ENCODE results near the gene SIAH3. TPM values are rescaled to one million over a fixed set of nuclear protein-coding genes. Genes with fewer than 3 reads are reported as not detected.
"Not testable (repeated sequence)": the region's sequence is repeated elsewhere in the genome, so short reads cannot be mapped to it uniquely, and the experiment has no call there.

Gene SIAH3
- total and polyA plus RNA-seq, 7 experiments from 2014 or later: 0.13 to 2.6 (median 0.34) TPM

DNA sequence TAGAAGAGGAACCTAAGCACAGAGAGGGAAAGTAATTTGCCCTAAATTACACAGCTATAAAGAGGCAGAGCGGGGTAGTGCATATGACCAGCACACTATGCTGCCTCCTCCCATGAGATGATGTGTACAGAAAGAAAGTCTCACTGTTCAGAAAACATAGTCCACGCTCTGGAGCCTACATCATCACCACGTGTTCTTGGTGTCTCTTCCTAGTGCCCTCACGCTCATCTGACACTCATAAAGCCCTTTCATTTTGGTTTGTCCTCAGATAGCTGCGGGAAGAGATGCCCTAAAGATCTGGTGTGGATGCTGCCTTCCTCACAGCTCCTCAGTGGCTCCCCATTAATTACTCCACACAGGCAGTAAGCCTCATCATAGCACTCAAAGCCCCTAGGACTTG, 27.4 kb upstream of the SIAH3 start:
- H3K4me3 Mint-ChIP-seq: no peak overlapping the region
- peaks cover 0 to 18% (median 6%) of the 10 kb centered on the region in 5 donors for H3K27me3 Mint-ChIP-seq
- Histone ChIP-seq H3K27ac (ENCODE audit: low read depth, low read length) (no peak overlapping the region), H3K4me3 (ENCODE audit: low read length) (no peak overlapping the region), H3K4me1 (ENCODE audit: control insufficient read depth in 2 of 2, insufficient read depth in 2 of 2, low read length in 2 of 2) (no peaks in the 10 kb centered on the region), H3K9me3 (ENCODE audit: control insufficient read depth in 2 of 3, low read length in 3 of 3) (no peaks in the 10 kb centered on the region), H3K27me3 (ENCODE audit: control insufficient read depth in 2 of 2, insufficient read depth in 2 of 2, low read length in 2 of 2) (no peaks in the 10 kb centered on the region), H3K36me3 (ENCODE audit: control insufficient read depth in 2 of 3, insufficient read depth in 3 of 3, low read length in 3 of 3) (no peaks in the 10 kb centered on the region)
- ChIA-PET CTCF (interaction anchor here (1.0 to 1.7 kb wide), 2 partner anchors 30 to 71 kb away, joined by 3 to 6 read pairs; no protein-coding TSS in a partner anchor), POLR2A (no interaction called here)
- H3K4me1 Mint-ChIP-seq: no peaks in the 10 kb centered on the region
- H3K9me3 Mint-ChIP-seq: peaks cover 0 to 4% (median 0%) of the 10 kb centered on the region in 11 donors
- intact Hi-C loops (cut with micrococcal nuclease): loop anchor here in 1 of 2 donors (1.0 to 2.0 kb wide), 2 partner anchors 72 to 256 kb away; no protein-coding TSS in a partner anchor
- ATAC-seq: no peak
- no peak for DNase-seq
- H3K27ac Mint-ChIP-seq: no peak overlapping the region
- H3K36me3 Mint-ChIP-seq: no peaks in the 10 kb centered on the region

DNA sequence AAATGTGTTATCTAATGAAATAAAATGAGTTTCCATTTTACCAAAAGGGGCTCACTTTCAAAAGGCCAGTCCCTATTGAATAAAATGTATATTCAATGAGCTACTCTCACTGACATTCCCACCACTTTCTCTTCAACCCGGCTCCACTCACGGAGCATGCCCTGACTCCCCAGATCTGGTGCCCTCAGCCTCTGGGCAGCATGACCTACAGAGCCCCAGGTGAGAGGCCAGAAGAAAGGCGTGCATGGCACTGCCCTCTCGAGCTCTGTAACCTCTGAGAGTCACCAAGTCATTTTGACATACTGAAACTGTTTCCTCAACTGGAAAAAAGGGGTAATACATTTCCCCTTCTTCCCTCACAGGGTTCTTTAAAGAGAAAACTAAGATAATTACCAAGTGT, 25.2 kb upstream of the SIAH3 start:
- intact Hi-C loops (cut with micrococcal nuclease): no loop called here
- CTCF ChIA-PET: no interaction called here

DNA sequence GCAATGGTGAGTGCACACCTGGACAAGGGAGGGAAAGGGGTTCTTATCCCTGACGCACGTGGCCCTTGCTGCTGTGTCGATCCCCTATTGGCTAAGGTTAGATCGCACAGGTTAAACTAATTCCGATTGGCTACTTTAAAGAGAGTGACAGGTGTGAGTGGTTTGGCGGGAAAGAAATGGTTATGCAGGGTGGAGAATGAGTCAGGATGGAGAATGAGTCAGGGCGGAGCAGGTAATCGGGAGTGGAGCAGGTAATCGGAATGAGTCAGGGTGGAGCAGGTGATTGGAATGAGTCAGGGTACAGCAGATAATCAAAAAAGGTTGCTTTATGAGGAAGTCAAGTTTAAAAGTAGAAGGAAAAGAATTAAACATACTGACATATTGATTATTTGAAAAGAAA, 24.4 kb upstream of the SIAH3 start:
- H3K27me3 Mint-ChIP-seq: peaks cover 0 to 7% (median 4%) of the 10 kb centered on the region in 5 donors
- H3K4me3 Mint-ChIP-seq: no peak overlapping the region
- ChIA-PET POLR2A (no interaction called here), CTCF (no interaction called here)
- no peaks in the 10 kb centered on the region for H3K27me3 ChIP-seq (ENCODE audit: control insufficient read depth in 2 of 2, insufficient read depth in 2 of 2, low read length in 2 of 2)
- DNase-seq (no peak), ATAC-seq (no peak)
- no peaks in the 10 kb centered on the region for H3K4me1 ChIP-seq (ENCODE audit: control insufficient read depth in 2 of 2, insufficient read depth in 2 of 2, low read length in 2 of 2)
- peaks cover 0 to 2% (median 0%) of the 10 kb centered on the region in 11 donors for H3K9me3 Mint-ChIP-seq
- H3K9me3 ChIP-seq (ENCODE audit: control insufficient read depth in 2 of 3, low read length in 3 of 3): no peaks in the 10 kb centered on the region
- H3K4me1 Mint-ChIP-seq: no peaks in the 10 kb centered on the region
- H3K36me3 Mint-ChIP-seq: no peaks in the 10 kb centered on the region
- H3K27ac Mint-ChIP-seq: no peak overlapping the region
- intact Hi-C loops (cut with micrococcal nuclease): no loop called here
- H3K4me3 ChIP-seq (ENCODE audit: low read length): no peak overlapping the region
- H3K27ac ChIP-seq (ENCODE audit: low read depth, low read length): no peak overlapping the region
- no peaks in the 10 kb centered on the region for H3K36me3 ChIP-seq (ENCODE audit: control insufficient read depth in 2 of 3, insufficient read depth in 3 of 3, low read length in 3 of 3)

More for the DNA sequence above, 25.2 kb upstream of the SIAH3 start:
- no peaks in the 10 kb centered on the region for H3K9me3 ChIP-seq (ENCODE audit: control insufficient read depth in 2 of 3, low read length in 3 of 3)
- H3K36me3 Mint-ChIP-seq: no peaks in the 10 kb centered on the region
- no peaks in the 10 kb centered on the region for H3K27me3 ChIP-seq (ENCODE audit: control insufficient read depth in 2 of 2, insufficient read depth in 2 of 2, low read length in 2 of 2)
- no peak for DNase-seq
- H3K36me3 ChIP-seq (ENCODE audit: control insufficient read depth in 2 of 3, insufficient read depth in 3 of 3, low read length in 3 of 3): no peaks in the 10 kb centered on the region
- POLR2A ChIA-PET: no interaction called here
- no peak overlapping the region for H3K27ac Mint-ChIP-seq
- H3K4me3 Mint-ChIP-seq: no peak overlapping the region
- H3K4me3 ChIP-seq (ENCODE audit: low read length): no peak overlapping the region
- H3K27ac ChIP-seq (ENCODE audit: low read depth, low read length): no peak overlapping the region
- peaks cover 0 to 2% (median 0%) of the 10 kb centered on the region in 11 donors for H3K9me3 Mint-ChIP-seq
- H3K4me1 Mint-ChIP-seq: no peaks in the 10 kb centered on the region
- ATAC-seq: no peak
- H3K27me3 Mint-ChIP-seq: peaks cover 0 to 7% (median 6%) of the 10 kb centered on the region in 5 donors
- H3K4me1 ChIP-seq (ENCODE audit: control insufficient read depth in 2 of 2, insufficient read depth in 2 of 2, low read length in 2 of 2): no peaks in the 10 kb centered on the region

DNA sequence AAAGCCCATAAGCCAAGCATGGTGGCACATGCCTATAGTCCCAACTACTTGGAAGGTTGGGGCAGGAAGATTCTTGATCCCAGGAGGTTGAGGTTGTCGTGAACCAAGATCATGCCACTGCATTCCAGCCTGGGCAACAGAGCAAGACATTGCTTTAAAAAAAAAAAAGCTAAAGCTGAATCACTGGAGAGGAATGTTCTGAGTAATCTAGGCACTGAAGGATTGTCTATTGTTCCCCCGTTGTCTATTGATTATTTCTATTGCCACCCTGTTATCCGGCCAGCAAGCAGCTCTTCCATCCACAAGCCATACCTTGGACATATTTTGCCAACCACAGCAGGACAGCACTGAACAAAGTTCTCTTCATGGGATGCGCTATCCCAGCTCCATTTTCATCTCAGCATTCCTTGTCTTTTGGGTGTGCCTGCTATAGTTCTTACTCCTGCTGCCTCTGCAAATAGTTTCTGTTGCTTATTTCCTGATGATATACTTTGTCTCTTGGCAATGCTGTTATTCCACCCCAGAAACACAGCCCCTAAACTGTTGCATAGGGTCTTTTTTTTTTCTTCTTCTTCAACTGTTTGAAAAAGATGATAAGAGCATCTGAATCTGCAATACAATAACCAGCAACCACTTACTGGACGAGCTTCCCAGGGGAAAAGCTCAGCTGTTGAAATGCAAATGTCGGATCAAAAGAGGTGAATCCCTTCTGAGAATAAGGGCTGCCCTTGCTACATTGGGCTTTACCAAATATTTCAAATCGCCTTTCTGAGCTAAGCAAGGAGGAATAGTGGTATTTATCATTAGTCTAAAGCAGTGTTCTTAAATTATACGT, 22.2 kb upstream of the SIAH3 start:
- Mint-ChIP-seq H3K36me3 (no peaks in the 10 kb centered on the region), H3K27me3 (no peaks in the 10 kb centered on the region), H3K9me3 (peaks cover 0 to 2% (median 0%) of the 10 kb centered on the region in 11 donors), H3K27ac (peak overlapping the region in 1 of 9 donors; percentile 39), H3K4me3 (no peak overlapping the region), H3K4me1 (no peaks in the 10 kb centered on the region)
- intact Hi-C loops (cut with micrococcal nuclease): no loop called here
- Histone ChIP-seq H3K9me3 (ENCODE audit: control insufficient read depth in 2 of 3, low read length in 3 of 3) (no peaks in the 10 kb centered on the region), H3K27ac (ENCODE audit: low read depth, low read length) (no peak overlapping the region), H3K4me1 (ENCODE audit: control insufficient read depth in 2 of 2, insufficient read depth in 2 of 2, low read length in 2 of 2) (no peaks in the 10 kb centered on the region), H3K27me3 (ENCODE audit: control insufficient read depth in 2 of 2, insufficient read depth in 2 of 2, low read length in 2 of 2) (no peaks in the 10 kb centered on the region), H3K36me3 (ENCODE audit: control insufficient read depth in 2 of 3, insufficient read depth in 3 of 3, low read length in 3 of 3) (no peaks in the 10 kb centered on the region), H3K4me3 (ENCODE audit: low read length) (no peak overlapping the region)
- ATAC-seq (no peak), DNase-seq (no peak)
- POLR2A ChIA-PET: no interaction called here
- CTCF ChIA-PET: no interaction called here

DNA sequence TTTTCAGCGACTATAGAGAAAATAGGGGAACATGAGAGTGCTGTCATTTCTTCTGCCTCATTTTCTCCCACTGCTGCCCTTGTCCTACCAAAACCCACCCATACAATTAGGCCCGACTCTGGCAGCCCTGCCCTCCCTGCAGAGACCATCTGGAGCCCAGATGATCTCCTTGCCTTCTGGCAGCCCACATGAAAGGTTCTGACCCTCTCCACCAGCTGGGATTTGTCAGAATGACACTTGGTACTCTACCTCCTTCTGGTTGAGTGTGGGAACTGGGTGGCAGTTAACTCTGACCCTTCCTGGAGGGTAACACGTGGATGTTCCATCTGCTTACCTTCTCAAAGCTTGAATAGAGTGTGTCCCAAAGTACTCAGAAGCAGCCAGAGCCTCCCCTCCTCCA, 21.0 kb upstream of the SIAH3 start:
- ChIA-PET CTCF (no interaction called here), POLR2A (no interaction called here)
- Mint-ChIP-seq H3K27ac (no peak overlapping the region), H3K9me3 (peaks cover 0 to 2% (median 0%) of the 10 kb centered on the region in 11 donors), H3K36me3 (no peaks in the 10 kb centered on the region), H3K4me3 (no peak overlapping the region), H3K4me1 (no peaks in the 10 kb centered on the region), H3K27me3 (no peaks in the 10 kb centered on the region)
- DNase-seq (no peak), ATAC-seq (no peak)
- Histone ChIP-seq H3K4me3 (ENCODE audit: low read length) (no peak overlapping the region), H3K27ac (ENCODE audit: low read depth, low read length) (no peak overlapping the region), H3K36me3 (ENCODE audit: control insufficient read depth in 2 of 3, insufficient read depth in 3 of 3, low read length in 3 of 3) (no peaks in the 10 kb centered on the region), H3K9me3 (ENCODE audit: control insufficient read depth in 2 of 3, low read length in 3 of 3) (no peaks in the 10 kb centered on the region), H3K4me1 (ENCODE audit: control insufficient read depth in 2 of 2, insufficient read depth in 2 of 2, low read length in 2 of 2) (no peaks in the 10 kb centered on the region), H3K27me3 (ENCODE audit: control insufficient read depth in 2 of 2, insufficient read depth in 2 of 2, low read length in 2 of 2) (no peaks in the 10 kb centered on the region)
- intact Hi-C loops (cut with micrococcal nuclease): no loop called here

DNA sequence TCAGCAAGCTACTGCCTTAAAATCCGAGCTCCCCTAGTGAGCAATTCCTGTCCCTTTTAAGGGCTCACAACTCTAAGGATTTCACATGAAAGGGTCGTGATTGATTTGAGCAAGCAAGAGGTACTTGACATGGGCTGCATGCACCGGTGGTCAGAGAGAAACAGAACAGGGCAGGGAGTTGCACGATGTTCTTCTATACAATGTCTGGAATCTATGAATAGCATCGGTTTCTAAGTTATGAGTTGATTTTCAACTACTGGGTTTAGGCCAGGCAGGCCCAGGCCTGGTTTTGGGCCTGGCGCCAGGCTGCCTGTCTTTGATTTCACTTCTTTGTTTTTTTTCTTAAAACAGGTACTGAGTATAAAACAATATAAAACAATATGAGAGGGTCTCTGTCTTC, 19.6 kb upstream of the SIAH3 start:
- H3K36me3 Mint-ChIP-seq; H3K4me3 Mint-ChIP-seq; H3K27me3 Mint-ChIP-seq; CTCF ChIA-PET; H3K4me3 ChIP-seq (ENCODE audit: low read length); H3K9me3 ChIP-seq (ENCODE audit: control insufficient read depth in 2 of 3, low read length in 3 of 3); POLR2A ChIA-PET; DNase-seq; H3K27me3 ChIP-seq (ENCODE audit: control insufficient read depth in 2 of 2, insufficient read depth in 2 of 2, low read length in 2 of 2); intact Hi-C loops (cut with micrococcal nuclease); H3K4me1 Mint-ChIP-seq; H3K27ac Mint-ChIP-seq; H3K9me3 Mint-ChIP-seq; H3K27ac ChIP-seq (ENCODE audit: low read depth, low read length); ATAC-seq; H3K4me1 ChIP-seq (ENCODE audit: control insufficient read depth in 2 of 2, insufficient read depth in 2 of 2, low read length in 2 of 2); H3K36me3 ChIP-seq (ENCODE audit: control insufficient read depth in 2 of 3, insufficient read depth in 3 of 3, low read length in 3 of 3): not testable (repeated sequence)

DNA sequence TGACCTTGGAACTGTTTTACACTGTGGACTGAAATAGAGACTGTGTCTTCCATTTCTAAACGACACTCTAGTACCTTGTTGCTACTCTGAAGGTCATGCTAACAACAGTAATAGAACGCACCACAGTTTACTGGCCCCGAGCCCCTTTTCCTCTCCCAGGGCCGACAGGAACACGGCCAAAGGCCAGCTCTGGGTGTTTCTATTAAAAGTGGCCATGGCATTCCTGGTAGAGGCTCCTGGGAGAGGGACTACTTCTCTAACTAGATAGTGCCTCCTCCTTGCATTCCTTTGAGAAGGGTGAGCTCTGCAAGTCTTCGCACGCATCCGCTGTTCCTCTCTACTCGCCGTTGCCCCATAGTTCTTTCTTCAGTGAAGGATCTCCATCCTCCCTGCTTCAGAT, 18.7 kb upstream of the SIAH3 start:
- H3K36me3 ChIP-seq (ENCODE audit: control insufficient read depth in 2 of 3, insufficient read depth in 3 of 3, low read length in 3 of 3): no peaks in the 10 kb centered on the region
- no peak overlapping the region for H3K27ac ChIP-seq (ENCODE audit: low read depth, low read length)
- no peaks in the 10 kb centered on the region for H3K27me3 ChIP-seq (ENCODE audit: control insufficient read depth in 2 of 2, insufficient read depth in 2 of 2, low read length in 2 of 2)
- Mint-ChIP-seq H3K36me3 (no peaks in the 10 kb centered on the region), H3K27ac (peak overlapping the region in 1 of 9 donors; percentile 26), H3K27me3 (no peaks in the 10 kb centered on the region), H3K4me1 (no peaks in the 10 kb centered on the region), H3K4me3 (no peak overlapping the region), H3K9me3 (peaks cover 0 to 2% (median 0%) of the 10 kb centered on the region in 11 donors)
- no peak overlapping the region for H3K4me3 ChIP-seq (ENCODE audit: low read length)
- H3K9me3 ChIP-seq (ENCODE audit: control insufficient read depth in 2 of 3, low read length in 3 of 3): no peaks in the 10 kb centered on the region
- DNase-seq (no peak), ATAC-seq (no peak)
- ChIA-PET POLR2A (no interaction called here), CTCF (no interaction called here)
- H3K4me1 ChIP-seq (ENCODE audit: control insufficient read depth in 2 of 2, insufficient read depth in 2 of 2, low read length in 2 of 2): no peaks in the 10 kb centered on the region
- intact Hi-C loops (cut with micrococcal nuclease): no loop called here

All from naive thymus-derived CD4-positive, alpha-beta T cell (primary cell).